Hematopoietic multipotent progenitor cell treated with erythropoietin and hydrocortisone succinate and interleukin-3 and kit ligand, for 17 days (in vitro differentiated cells): ENCODE measurements around the gene CSF1R.
"Not testable (repeated sequence)": the region's sequence is repeated elsewhere in the genome, so short reads cannot be mapped to it uniquely, and the experiment has no call there.

Experiments
- DNase-seq: peaks from one replicate; pipeline ENCODE4 v3.0.0-alpha.2; 2015; ENCODE audit warnings: low spot score

The CSF1R gene

GRCh38 chr5:150103678-150104549 is 17.6 kb upstream of the CSF1R start:
- DNase-seq, result no peak

- DNase-seq, result no peak
Observed at GRCh38 chr5:150101023-150101422, 14.7 kb upstream of the CSF1R start.

GRCh38 chr5:150097152-150097551 is 10.8 kb upstream of the CSF1R start:
- no peak for DNase-seq

DNA sequence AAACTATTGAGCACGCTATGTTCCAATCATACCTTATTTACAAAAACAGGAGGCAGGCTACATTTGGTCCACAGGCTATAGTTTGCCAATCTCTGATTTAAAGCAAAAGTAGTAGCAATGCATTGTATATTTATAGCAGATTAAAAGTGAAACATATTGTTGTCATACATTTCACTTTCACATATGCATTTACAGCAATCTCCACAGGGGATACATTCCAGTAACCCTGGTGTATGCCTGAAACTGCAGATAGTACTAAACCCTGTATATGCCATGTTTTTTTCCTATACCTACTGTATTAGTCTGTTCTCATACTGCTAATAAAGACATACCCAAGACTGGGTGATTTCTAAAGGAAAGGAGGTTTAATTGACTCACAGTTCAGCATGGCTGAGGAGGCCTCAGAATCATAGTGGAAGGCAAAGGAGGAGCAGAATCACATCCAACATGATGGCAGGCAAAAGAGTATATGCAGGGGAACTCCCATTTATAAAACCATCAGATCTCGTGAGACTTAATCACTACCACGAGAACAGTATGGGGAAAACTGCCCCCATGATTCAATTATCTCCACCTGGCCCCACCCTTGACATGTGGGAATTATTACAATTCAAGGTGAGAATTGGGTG is 5.9 kb upstream of the CSF1R start:
- no peak for DNase-seq

DNA sequence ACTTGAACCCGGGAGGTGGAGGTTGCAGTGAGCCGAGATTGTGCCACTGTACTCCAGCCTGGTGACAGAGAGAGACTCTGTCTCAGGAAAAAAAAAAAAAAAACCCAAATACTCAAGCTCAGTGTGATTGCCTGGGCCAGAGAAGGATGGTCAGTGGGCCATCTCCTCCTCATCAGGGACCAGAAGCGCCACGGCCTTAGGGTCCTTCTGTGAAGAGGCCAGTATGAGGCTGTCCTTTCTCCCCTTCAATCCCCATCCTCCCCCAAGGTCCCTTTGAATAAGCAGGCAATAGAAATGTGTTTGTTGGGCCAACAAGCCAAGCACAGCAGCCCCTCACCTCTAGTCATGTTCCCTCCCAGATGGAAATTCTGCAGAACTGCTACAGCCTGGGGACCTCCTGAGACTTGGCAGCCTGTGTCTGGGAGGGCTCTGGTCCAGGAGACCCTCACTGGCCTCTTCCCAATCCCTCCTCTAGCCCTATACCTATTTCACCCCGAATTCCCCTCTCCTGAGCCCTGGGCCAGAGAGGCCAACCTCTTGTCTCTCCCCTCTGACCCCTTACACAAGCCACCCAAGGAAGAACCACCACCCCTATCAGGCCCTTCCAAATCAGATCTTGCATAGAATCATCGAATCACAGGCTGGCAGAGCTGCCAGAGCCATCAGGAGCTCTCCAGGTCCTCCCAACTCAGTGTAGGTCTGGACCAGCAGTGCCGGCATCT is 1.0 kb downstream of the CSF1R start:
- DNase-seq, result no peak

GRCh38 chr5:150084754-150085153 is 1.6 kb downstream of the CSF1R start:
- not testable (repeated sequence) for DNase-seq

DNA sequence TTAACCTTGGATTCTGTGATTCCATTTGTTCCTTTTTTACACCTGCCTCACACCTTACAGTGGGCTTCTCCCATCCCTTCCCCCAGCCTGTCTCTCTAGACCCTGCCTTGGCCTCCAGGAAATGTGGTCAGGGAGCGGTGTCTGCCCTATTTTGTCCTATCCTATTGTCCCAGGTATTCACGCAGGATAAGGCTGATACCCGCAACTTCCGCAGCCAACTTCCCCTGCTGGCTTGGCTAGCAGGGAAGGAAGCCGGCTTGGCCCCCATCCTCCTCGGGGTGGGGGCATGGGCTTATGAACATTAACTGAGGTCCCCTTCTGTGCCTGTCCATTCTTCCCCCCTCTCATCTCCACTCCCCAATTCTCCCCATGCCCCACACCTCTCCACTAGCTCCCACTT is 3.5 kb downstream of the CSF1R start:
- no peak for DNase-seq

DNA sequence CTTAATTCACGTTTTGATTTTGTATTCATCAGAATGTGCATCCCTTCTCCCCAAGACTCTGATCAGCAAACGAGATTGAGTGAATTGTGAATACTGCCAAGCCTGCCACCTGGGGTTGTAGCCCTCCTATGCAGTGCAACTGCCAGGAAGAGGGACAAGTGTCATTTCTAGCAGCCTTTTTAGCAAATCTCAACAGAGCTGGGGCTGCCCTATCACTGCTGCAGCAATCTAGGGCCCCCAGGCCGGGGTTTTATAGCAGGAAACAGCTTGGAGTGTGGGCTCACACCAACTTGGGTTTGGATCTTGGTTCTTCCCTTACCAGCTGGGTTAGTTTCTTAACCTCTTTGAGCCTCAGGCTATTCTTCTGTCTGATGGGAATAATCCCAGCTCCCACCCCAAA is 4.0 kb downstream of the CSF1R start:
- no peak for DNase-seq

DNA sequence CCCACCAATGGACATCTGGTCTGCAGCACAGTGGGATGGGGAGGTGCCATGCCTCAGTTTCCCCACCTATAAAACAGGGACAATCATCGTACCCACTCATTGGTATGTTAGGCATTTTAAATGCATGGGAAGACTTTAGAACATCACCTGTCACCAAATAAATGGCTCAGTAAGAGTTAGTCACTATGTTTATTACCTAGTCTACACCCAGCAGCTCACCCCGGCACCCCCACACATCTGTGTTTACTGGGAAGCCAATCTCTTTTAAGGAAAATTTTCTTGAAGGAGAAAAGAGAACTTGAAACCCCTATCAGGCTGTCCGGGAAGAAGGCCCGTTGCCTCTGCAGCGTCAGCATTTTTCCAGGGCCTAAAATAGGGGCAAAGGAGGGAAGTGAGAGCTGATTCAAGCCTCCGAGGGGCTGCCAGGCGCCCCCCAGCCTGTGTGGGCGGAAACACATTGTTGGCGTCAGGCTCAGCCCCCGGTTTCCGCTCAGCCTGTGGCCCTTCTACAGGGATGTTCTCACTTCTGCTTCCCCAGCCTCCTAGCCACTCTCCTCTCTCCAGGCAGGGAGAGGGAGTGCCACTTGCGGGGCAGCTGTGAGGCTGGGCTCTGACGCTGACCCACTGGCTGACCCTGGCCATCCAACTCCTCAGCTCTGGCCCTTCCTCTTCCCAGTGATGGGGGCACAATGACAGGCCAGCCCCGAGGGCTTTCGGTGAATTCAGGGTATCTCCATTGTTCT is 4.6 kb downstream of the CSF1R start:
- no peak for DNase-seq

- DNase-seq, result no peak
Observed at GRCh38 chr5:150080696-150081435, 5.5 kb downstream of the CSF1R start.

DNA sequence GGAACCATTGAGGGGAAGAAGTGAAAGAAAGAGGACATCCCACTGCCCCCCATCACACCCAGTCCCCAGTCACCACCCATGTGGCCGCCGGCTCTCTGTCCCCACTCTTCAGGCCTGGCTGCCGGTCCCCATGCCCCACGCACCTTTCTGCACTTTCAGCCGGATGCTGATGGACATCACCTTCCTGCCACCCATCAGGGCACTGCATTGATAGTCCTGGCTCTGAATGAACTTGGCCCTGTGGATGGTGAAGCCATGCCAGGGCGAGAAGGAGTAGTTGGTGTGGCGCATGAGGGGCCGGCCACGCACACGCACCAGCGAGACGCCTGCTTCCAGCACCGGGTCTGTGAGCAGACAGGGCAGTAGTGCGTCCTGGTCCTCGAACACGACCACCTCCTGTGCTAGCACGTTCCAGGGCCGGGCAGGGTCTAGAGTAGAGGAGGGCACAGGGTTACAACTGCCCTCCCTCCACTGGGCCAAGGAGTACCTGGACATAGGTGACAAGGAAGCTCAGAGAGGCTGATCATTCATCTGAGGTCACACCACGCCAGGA is 6.4 kb downstream of the CSF1R start:
- DNase-seq, result no peak

DNA sequence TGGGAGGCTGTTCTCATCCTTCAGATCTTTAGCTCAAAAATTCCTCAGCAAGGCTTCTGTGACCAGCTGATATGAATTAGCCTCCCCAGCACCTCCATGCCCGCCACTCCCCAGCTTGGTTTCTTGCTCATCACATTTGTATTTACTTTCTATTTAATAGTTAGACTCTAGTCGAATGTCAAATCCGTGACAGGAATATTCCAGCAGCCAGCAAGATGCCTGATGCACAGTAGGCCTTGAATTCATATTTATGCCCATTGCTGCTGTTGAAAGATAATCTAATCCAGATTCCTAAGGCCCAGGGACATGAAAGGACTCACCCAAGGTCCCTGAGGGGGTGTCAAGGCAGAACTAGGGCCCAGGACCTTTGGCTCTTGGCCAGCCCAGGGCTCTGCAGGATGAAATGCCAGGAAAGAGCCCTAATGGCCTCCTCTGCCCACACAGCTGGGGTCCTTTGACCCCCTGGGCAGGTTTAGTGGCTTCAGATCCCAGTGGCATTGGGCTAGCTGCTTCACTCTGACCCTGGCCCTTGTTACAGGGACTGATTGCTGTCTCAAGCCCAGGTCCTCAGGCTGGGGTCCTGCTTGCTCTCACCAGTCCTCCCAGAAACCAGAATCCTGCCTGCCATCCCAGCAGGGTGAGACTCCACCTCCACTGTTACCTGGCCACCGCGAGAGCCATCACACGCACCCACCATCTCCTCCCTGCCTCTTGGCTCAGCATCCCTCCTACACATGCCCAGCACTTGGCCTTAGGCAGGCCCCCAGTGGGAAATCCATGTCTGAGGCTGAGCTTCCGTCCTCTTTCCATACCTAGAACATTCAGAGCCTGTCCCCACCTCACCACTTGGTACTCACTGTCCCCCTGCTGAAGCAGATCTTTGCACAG is 7.3 kb downstream of the CSF1R start:
- no peak for DNase-seq

DNA sequence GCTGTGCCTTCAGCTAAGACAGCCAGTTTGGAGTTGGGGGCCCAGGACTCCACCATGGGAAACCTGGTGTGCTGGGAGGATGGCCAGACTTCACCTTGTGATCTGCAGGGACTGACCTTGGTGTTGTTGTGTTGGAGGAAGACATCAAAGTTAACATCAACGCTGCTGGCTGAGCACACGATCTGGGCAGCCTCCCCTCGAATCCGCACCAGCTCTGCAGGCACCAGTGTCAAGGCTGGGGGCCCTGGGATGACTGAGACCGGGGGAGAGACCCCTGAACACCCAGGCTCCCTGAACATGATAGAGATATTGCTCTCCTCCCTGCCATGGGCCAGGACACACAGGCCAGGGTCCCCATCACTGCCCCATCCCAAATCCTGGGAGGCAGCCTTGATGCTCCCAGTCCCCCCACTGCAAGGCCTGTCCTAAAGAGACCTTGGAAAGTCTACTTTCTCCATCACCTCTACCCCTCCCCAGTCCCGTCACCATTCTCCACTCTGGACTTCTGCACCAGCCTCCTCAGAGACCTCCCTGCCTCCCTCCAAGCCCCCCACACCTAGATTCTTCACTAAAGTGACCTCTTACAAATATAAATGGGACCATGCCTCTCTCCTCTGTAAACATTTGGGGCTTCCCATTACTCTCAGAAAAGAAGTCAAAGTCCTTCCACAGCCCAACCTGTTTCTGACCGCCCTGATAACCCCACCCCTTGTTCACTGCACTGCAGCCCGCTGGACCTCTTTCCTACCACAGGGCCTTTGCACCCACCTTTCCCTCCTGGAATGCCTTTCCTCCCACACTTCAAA is 8.2 kb downstream of the CSF1R start:
- no peak for DNase-seq

DNA sequence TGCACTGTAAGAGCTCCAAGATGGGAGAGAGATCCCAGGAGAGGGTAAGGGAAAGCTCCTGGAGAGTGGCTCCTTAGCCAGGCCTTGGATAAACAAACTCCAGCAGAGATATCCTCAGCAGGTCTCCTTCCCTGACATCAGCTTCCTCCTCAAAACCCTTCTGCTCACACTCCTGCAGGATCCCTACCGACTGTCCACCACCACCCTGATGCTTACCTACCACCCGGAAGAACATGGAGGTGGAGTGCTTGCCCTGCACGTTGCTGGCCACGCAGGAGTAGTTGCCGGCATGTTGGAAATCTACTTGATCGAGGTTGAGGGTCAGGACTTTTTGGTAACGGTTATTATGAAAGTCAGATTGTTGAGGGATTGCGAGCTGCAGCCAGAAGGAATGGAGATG is 9.3 kb downstream of the CSF1R start:
- no peak for DNase-seq

- no peak for DNase-seq
Observed at GRCh38 chr5:150075806-150076205, 10.5 kb downstream of the CSF1R start.

DNA sequence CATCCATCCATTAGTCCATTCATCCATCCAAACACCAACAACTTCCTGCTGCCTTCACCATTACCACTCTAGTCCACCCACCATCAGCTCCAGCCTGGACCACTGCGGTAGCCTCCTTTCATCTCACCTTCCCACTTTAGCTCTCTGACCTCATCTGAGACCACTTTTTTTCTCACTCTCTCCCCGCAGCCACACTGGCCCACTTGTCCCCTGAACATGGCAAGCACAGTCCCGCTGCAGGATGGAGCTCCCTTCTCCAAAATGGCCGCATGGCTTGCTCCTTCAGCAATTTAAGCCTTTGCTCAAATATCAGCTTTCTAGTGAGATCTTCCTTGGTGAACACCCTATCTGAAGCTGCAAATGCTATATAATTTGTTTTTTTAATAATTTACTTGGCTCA is 11.1 kb downstream of the CSF1R start:
- DNase-seq, result no peak

DNA sequence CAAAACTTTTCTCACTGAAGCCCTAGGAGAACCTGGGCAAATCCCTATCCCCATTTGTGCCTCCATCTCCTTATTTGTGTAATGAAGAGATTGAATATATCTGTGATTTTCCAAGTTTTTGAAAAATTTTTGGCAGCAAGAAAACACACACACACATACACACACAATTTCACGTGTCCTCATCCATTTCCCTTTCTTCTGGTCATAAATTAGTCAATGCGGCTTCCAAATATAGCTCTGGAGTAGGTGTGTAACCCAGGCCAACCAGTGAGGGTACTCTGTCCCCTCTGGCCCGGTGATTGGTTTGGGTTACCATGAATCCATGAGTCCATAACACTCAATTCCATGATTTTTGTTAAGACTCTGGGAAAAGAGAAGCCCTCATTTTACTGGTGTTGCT is 12.7 kb downstream of the CSF1R start:
- no peak for DNase-seq

DNA sequence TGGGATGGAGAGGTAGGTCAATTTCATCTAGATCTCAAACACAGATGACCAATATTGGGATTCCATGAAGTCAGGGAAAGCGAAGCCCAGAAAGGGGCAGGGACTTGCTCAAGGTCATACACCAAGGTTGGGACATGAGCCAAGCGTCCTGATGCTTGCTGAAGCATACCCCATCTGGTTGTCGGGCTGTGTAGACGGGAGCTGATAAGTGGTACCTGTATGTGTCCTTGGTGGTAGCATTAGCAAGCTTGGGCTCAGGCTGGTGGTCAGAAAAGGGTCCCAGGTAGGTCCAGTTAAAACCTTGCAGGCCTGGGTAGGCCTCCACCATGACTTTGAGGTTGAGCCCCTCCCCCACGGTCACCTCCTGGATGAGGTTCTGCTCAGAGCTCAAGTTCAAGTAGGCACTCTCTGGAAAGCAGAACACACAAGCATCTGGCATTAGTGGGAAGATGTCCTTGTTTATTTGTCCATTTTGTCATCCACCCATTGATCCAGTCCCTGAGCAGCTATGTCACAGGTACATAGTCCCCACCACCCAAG is 13.2 kb downstream of the CSF1R start:
- no peak for DNase-seq

DNA sequence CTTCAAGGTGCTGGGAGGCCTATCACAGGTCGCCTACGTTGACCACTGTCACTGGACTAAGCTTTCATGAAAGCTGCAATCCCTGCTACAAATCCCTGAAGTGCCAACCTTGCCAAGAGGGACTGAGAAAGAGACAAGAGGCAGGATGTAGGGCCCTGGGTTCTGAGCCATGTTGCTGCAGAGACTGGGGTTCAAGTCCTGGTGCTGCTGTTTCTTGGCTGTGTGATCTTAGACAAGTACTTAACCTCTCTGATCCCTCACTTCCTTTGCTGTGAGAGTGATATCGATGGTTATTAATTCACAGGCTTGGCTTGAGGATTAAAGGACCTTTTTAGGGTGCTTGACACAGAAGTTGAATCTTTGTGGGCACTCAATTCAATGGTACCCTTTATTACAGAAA is 15.5 kb downstream of the CSF1R start:
- no peak for DNase-seq
